ENCODE measurements around the gene UST.

DNA sequence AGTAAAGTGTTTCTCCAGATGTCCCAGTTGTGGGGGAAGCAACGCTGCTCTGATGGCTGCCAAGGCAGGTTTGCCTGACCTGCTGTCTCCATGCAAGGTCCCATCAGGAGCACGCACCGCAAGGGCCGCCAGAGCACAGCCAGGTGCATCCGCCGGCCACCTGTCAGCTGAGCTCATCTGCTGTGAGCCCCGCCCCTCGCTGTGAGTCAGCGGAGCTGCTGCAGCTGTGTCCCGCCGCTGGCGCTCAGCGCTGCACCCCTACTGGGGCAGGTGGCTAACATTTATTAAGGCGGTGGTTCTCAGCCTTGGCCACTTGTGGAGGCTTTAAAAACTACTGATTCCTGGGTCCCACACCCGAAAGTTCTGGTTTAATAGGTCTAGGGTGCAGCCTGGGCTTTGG lies 225.7 kb downstream of the UST start:
- TF ChIP-seq, protein P1, sequence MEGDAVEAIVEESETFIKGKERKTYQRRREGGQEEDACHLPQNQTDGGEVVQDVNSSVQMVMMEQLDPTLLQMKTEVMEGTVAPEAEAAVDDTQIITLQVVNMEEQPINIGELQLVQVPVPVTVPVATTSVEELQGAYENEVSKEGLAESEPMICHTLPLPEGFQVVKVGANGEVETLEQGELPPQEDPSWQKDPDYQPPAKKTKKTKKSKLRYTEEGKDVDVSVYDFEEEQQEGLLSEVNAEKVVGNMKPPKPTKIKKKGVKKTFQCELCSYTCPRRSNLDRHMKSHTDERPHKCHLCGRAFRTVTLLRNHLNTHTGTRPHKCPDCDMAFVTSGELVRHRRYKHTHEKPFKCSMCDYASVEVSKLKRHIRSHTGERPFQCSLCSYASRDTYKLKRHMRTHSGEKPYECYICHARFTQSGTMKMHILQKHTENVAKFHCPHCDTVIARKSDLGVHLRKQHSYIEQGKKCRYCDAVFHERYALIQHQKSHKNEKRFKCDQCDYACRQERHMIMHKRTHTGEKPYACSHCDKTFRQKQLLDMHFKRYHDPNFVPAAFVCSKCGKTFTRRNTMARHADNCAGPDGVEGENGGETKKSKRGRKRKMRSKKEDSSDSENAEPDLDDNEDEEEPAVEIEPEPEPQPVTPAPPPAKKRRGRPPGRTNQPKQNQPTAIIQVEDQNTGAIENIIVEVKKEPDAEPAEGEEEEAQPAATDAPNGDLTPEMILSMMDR (IDR thresholded peaks at IDR 0.05) = no peak
- no peak for TF ChIP-seq POLR2A (IDR thresholded peaks at IDR 0.05)
